MM.1S (cell line): ENCODE measurements around the gene KCNJ12.
"Not testable (repeated sequence)": the region's sequence is repeated elsewhere in the genome, so short reads cannot be mapped to it uniquely, and the experiment has no call there.

ENCODE experiments used
- EZH2 ChIP-seq: fragments of 300-600 bp; sonication (generic); optimal IDR thresholded peaks from 2 replicates; pipeline ENCODE3; 2017; ENCODE audit warnings: low read depth, mild to moderate bottlenecking, antibody characterized with exemption, low read length, mixed read lengths
- EZH2phosphoT487 ChIP-seq: fragments of 300-600 bp; sonication (generic); IDR thresholded peaks from 2 replicates; pipeline ENCODE4 v1.6.1; 2018; ENCODE audit warnings: antibody characterized with exemption, low read length
- TF ChIP-seq, protein P1 (sequence below): fragments of 300-600 bp; sonication (generic); IDR thresholded peaks from 2 replicates; pipeline ENCODE4 v1.5.1; 2016; ENCODE audit warnings: antibody characterized with exemption, low read length, mixed read lengths

DNA sequence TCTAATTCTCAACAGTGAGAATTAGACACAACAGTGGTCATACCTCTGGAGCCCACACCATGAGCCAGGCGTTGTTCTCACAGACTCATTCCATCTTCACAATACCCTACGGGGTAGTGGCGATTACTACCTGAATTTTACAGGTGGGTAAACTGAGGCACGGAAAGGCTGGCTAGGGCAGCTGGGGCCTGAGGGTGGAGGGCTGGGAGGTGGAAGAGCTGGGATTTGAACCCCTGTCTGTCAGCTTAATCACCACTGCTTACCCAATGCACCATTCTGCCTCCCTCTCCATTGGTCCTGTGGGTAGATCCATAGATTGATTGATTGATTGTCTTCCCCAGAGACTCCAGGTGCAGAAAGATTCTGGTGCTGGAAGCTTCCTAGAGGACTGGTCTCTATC is 31.4 kb upstream of the KCNJ12 start:
- TF ChIP-seq, protein P1, sequence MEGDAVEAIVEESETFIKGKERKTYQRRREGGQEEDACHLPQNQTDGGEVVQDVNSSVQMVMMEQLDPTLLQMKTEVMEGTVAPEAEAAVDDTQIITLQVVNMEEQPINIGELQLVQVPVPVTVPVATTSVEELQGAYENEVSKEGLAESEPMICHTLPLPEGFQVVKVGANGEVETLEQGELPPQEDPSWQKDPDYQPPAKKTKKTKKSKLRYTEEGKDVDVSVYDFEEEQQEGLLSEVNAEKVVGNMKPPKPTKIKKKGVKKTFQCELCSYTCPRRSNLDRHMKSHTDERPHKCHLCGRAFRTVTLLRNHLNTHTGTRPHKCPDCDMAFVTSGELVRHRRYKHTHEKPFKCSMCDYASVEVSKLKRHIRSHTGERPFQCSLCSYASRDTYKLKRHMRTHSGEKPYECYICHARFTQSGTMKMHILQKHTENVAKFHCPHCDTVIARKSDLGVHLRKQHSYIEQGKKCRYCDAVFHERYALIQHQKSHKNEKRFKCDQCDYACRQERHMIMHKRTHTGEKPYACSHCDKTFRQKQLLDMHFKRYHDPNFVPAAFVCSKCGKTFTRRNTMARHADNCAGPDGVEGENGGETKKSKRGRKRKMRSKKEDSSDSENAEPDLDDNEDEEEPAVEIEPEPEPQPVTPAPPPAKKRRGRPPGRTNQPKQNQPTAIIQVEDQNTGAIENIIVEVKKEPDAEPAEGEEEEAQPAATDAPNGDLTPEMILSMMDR: not testable (repeated sequence)
- TF ChIP-seq EZH2, EZH2phosphoT487: not testable (repeated sequence)
